Natural killer cell (primary cell): ENCODE measurements around the gene TELO2. TPM values are rescaled to one million over a fixed set of nuclear protein-coding genes. Genes with fewer than 3 reads are reported as not detected.

Experiments
- ATAC-seq, 3 donors: fragments of 150-1000 bp in 2 of 3; fragments of 200-7000 bp in 1 of 3; cut with Tn5 transposase; 1 replicate in 1 of 3; 2 replicates in 2 of 3; pipeline ENCODE4 v1.10.0; 2021; ENCODE audit warnings: mild to moderate bottlenecking in 2 of 3, moderate library complexity in 2 of 3
- DNase-seq, 2 donors: peaks; one replicate each; pipeline versions ENCODE4 v3.0.0 to v3.0.0-alpha.2; 2013 to 2021; ENCODE audit warnings: mixed read lengths in 1 of 2
- H3K27ac ChIP-seq: one replicate; pipeline ENCODE4 v1.5.1; 2013; ENCODE audit warnings: mild to moderate bottlenecking, low read length
- H3K27me3 ChIP-seq: one replicate; pipeline ENCODE4 v1.6.1; 2013; ENCODE audit warnings: low read length; ENCODE audit not compliant: control insufficient read depth, insufficient read depth
- H3K36me3 ChIP-seq: one replicate; pipeline ENCODE4 v1.6.1; 2013; ENCODE audit warnings: low read length; ENCODE audit not compliant: control insufficient read depth, insufficient read depth
- H3K4me1 ChIP-seq: one replicate; pipeline ENCODE4 v1.6.1; 2013; ENCODE audit warnings: low read length; ENCODE audit not compliant: control insufficient read depth, insufficient read depth
- H3K4me3 ChIP-seq: one replicate; pipeline ENCODE4 v1.5.1; 2013; ENCODE audit warnings: low read length
- H3K9me3 ChIP-seq: one replicate; pipeline ENCODE4 v1.6.1; 2013; ENCODE audit warnings: low read length; ENCODE audit not compliant: control insufficient read depth, insufficient read depth
- H3K27ac Mint-ChIP-seq, 2 donors: one replicate each; pipeline ENCODE4 v1.8.0; 2022; ENCODE audit warnings: mild to moderate bottlenecking in 2 of 2, mixed read lengths in 2 of 2, moderate library complexity in 1 of 2
- H3K27me3 Mint-ChIP-seq, 2 donors: one replicate each; pipeline ENCODE4 v1.8.0; 2022; ENCODE audit warnings: low read depth in 2 of 2, mixed read lengths in 2 of 2
- H3K36me3 Mint-ChIP-seq: one replicate; pipeline ENCODE4 v1.8.0; 2022; ENCODE audit warnings: mixed read lengths
- H3K4me1 Mint-ChIP-seq, 2 donors: one replicate each; pipeline ENCODE4 v1.8.0; 2022; ENCODE audit warnings: mixed read lengths in 2 of 2
- H3K4me3 Mint-ChIP-seq: one replicate; pipeline ENCODE4 v1.8.0; 2022; ENCODE audit warnings: mild to moderate bottlenecking, moderate library complexity, mixed read lengths
- H3K9me3 Mint-ChIP-seq, 2 donors: one replicate each; pipeline ENCODE4 v1.8.0; 2022; ENCODE audit warnings: mixed read lengths in 2 of 2
- CTCF ChIP-seq: fragments of 200-600 bp; IDR thresholded peaks from one replicate; pipeline ENCODE4 v1.8.0; 2022; ENCODE audit warnings: antibody characterized with exemption
- WGBS: methylation state at CpG from one replicate; pipeline ENCODE4 v1.1.7; 2013; ENCODE audit warnings: missing lambda C conversion rate; ENCODE audit not compliant: insufficient coverage; 5-methylcytosine and 5-hydroxymethylcytosine counted together
- intact Hi-C: fragments of 100-400 bp; cut with micrococcal nuclease; formaldehyde crosslinking; loops from one replicate; pipeline ENCODE4 v1.14.2; 2022
- total RNA-seq, 4 donors: library from RNA; stranded (reverse); fragments of 120-200 nt in 1 of 4; gene quantifications; one replicate each; pipeline versions ENCODE4 v1.2.3 to v1.2.4, GENCODE V29; 2013 to 2022

Gene TELO2
- total RNA-seq, 3 donors from 2014 or later (not counting 1 experiment from before 2014, with no cell fraction given) = 45.5 to 50.0 (median 46.5) TPM

- Mint-ChIP-seq H3K36me3 (no peaks in the 10 kb centered on the region), H3K27ac (no peak overlapping the region), H3K4me1 (peaks cover 0 to 5% of the 10 kb centered on the region in 2 donors), H3K27me3 (no peaks in the 10 kb centered on the region), H3K9me3 (no peaks in the 10 kb centered on the region), H3K4me3 (no peak overlapping the region)
- intact Hi-C loops = no loop called here
- WGBS = 97% methylated on average over 14 of the region's 15 CpGs
- H3K27ac ChIP-seq = no peak overlapping the region
- H3K4me1 ChIP-seq = no peaks in the 10 kb centered on the region
- H3K9me3 ChIP-seq = peaks cover 4% of the 10 kb centered on the region
- H3K4me3 ChIP-seq = no peak overlapping the region
- H3K27me3 ChIP-seq = no peaks in the 10 kb centered on the region
- H3K36me3 ChIP-seq = no peaks in the 10 kb centered on the region
- no peak for ATAC-seq
- no peak for DNase-seq
- TF ChIP-seq CTCF = no peak
Observed at GRCh38 chr16:1512774-1513173, 19.6 kb downstream of the TELO2 start.

GRCh38 chr16:1514507-1514906 lies 21.3 kb downstream of the TELO2 start:
- H3K9me3 Mint-ChIP-seq = no peaks in the 10 kb centered on the region
- Histone ChIP-seq H3K4me1 (no peaks in the 10 kb centered on the region), H3K27ac (no peak overlapping the region), H3K27me3 (no peaks in the 10 kb centered on the region), H3K9me3 (peaks cover 4% of the 10 kb centered on the region), H3K4me3 (no peak overlapping the region), H3K36me3 (no peaks in the 10 kb centered on the region)
- peaks cover 0 to 5% of the 10 kb centered on the region in 2 donors for H3K4me1 Mint-ChIP-seq
- intact Hi-C loops = no loop called here
- H3K27me3 Mint-ChIP-seq = no peaks in the 10 kb centered on the region
- DNase-seq = no peak
- no peak for TF ChIP-seq CTCF
- WGBS = 100% methylated on average over 2 of the region's 3 CpGs
- ATAC-seq = no peak
- H3K27ac Mint-ChIP-seq = no peak overlapping the region
- H3K36me3 Mint-ChIP-seq = no peaks in the 10 kb centered on the region
- H3K4me3 Mint-ChIP-seq = no peak overlapping the region

GRCh38 chr16:1518626-1519135 lies 25.5 kb downstream of the TELO2 start:
- no peak overlapping the region for H3K27ac ChIP-seq
- peaks cover 4% of the 10 kb centered on the region for H3K9me3 ChIP-seq
- no peaks in the 10 kb centered on the region for H3K4me1 Mint-ChIP-seq
- no peaks in the 10 kb centered on the region for H3K9me3 Mint-ChIP-seq
- intact Hi-C loops = no loop called here
- no peak overlapping the region for H3K4me3 Mint-ChIP-seq
- no peak overlapping the region for H3K4me3 ChIP-seq
- no peaks in the 10 kb centered on the region for H3K27me3 Mint-ChIP-seq
- H3K27ac Mint-ChIP-seq = no peak overlapping the region
- no peak for DNase-seq
- WGBS = 93% methylated on average over 16 of the region's 16 CpGs
- no peaks in the 10 kb centered on the region for H3K36me3 ChIP-seq
- no peaks in the 10 kb centered on the region for H3K27me3 ChIP-seq
- no peaks in the 10 kb centered on the region for H3K36me3 Mint-ChIP-seq
- TF ChIP-seq CTCF = no peak
- ATAC-seq = peak in 1 of 3 donors; percentile 26
- H3K4me1 ChIP-seq = no peaks in the 10 kb centered on the region

GRCh38 chr16:1519831-1520230 lies 26.7 kb downstream of the TELO2 start:
- no peaks in the 10 kb centered on the region for H3K4me1 Mint-ChIP-seq
- 93% methylated on average over 17 of the region's 17 CpGs for WGBS
- Histone ChIP-seq H3K9me3 (no peaks in the 10 kb centered on the region), H3K36me3 (no peaks in the 10 kb centered on the region), H3K4me3 (no peak overlapping the region), H3K27me3 (no peaks in the 10 kb centered on the region), H3K27ac (no peak overlapping the region), H3K4me1 (no peaks in the 10 kb centered on the region)
- intact Hi-C loops = no loop called here
- no peaks in the 10 kb centered on the region for H3K27me3 Mint-ChIP-seq
- no peak overlapping the region for H3K4me3 Mint-ChIP-seq
- no peak for DNase-seq
- H3K9me3 Mint-ChIP-seq = no peaks in the 10 kb centered on the region
- no peaks in the 10 kb centered on the region for H3K36me3 Mint-ChIP-seq
- no peak for ATAC-seq
- TF ChIP-seq CTCF = no peak
- no peak overlapping the region for H3K27ac Mint-ChIP-seq
